Fibroblast of mammary gland (primary cell): ENCODE results near the gene FKBP14.

Source experiments
- DNase-seq: peaks from one replicate; pipeline ENCODE4 v3.0.0-alpha.2; 2010; ENCODE audit warnings: low read depth
- H3K4me3 ChIP-seq: 2 replicates; pipeline ENCODE4 v1.5.1; 2011; ENCODE audit warnings: low read depth, mild to moderate bottlenecking, low read length, moderate library complexity; ENCODE audit not compliant: control insufficient read depth
- CTCF ChIP-seq: conservative IDR thresholded peaks from 2 replicates; pipeline ENCODE4 v1.5.1; 2011; ENCODE audit warnings: low read depth, low read length, inconsistent platforms; ENCODE audit not compliant: control insufficient read depth, insufficient read depth

Gene FKBP14

GRCh38 chr7:30026229-30027064 is at the start of gene FKBP14:
TSS of gene FKBP14 (minus strand) at chr7:30026702. CDS start at chr7:30026508, 194 bp downstream.
- H3K4me3 ChIP-seq = peak within 1 kb of the TSS; percentile 88
- no peak for TF ChIP-seq CTCF
- peak; percentile 100 for DNase-seq

- DNase-seq = peak; percentile 67
- H3K4me3 ChIP-seq = no peak overlapping the region
- TF ChIP-seq CTCF = peak; percentile 64
Measured at GRCh38 chr7:30074422-30075030, 48.0 kb upstream of the FKBP14 start.

GRCh38 chr7:30072735-30073134 is 46.2 kb upstream of the FKBP14 start:
- H3K4me3 ChIP-seq = no peak overlapping the region
- TF ChIP-seq CTCF = no peak
- no peak for DNase-seq

GRCh38 chr7:30070052-30070451 is 43.5 kb upstream of the FKBP14 start:
- no peak for TF ChIP-seq CTCF
- DNase-seq = no peak
- no peak overlapping the region for H3K4me3 ChIP-seq

- DNase-seq = no peak
- no peak for TF ChIP-seq CTCF
- no peak overlapping the region for H3K4me3 ChIP-seq
Measured at GRCh38 chr7:30069096-30069867, 42.8 kb upstream of the FKBP14 start.

GRCh38 chr7:30068117-30068516 is 41.6 kb upstream of the FKBP14 start:
- TF ChIP-seq CTCF = no peak
- no peak overlapping the region for H3K4me3 ChIP-seq
- DNase-seq = peak; percentile 85
